Suprapubic skin (tissue), 3 donors: ENCODE measurements around the gene COMMD7.

Experiments
- CTCF ChIP-seq, 2 donors: fragments of 200-600 bp in 1 of 2; fragments of 450-650 bp in 1 of 2; sonication (generic) in 1 of 2; IDR thresholded peaks; one replicate each; pipeline ENCODE4 v1.5.1; 2016 to 2019; ENCODE audit warnings: antibody characterized with exemption in 2 of 2, mild to moderate bottlenecking in 1 of 2, moderate library complexity in 1 of 2
- EP300 ChIP-seq: sonication (generic); formaldehyde crosslinking; IDR thresholded peaks from one replicate; pipeline ENCODE4 v1.6.1; 2017; ENCODE audit warnings: antibody characterized with exemption
- POLR2A ChIP-seq, 2 donors: fragments of 450-650 bp; IDR thresholded peaks; one replicate each; pipeline ENCODE4 v1.6.1; 2017; ENCODE audit warnings: antibody characterized with exemption in 2 of 2, mild to moderate bottlenecking in 2 of 2, moderate library complexity in 2 of 2

GRCh38 chr20:32661820-32662528 lies 81.3 kb downstream of the COMMD7 start:
- no peak for TF ChIP-seq CTCF (IDR thresholded peaks at IDR 0.05)
- no peak for TF ChIP-seq EP300
- no peak for TF ChIP-seq POLR2A (IDR thresholded peaks at IDR 0.05)
